Transverse colon (tissue), 3 donors: ENCODE measurements around the gene SEZ6.

ENCODE experiments used
- EP300 ChIP-seq: sonication (generic); formaldehyde crosslinking; IDR thresholded peaks from one replicate; pipeline ENCODE4 v1.6.1; 2017; ENCODE audit warnings: antibody characterized with exemption, low read depth
- POLR2A ChIP-seq: fragments of 450-650 bp; IDR thresholded peaks from one replicate; pipeline ENCODE4 v1.6.1; 2016; ENCODE audit warnings: antibody characterized with exemption, mild to moderate bottlenecking, moderate library complexity
- POLR2AphosphoS5 ChIP-seq, 3 donors: sonication (generic); formaldehyde crosslinking; IDR thresholded peaks; one replicate each; pipeline ENCODE4 v1.6.1; 2016; ENCODE audit warnings: antibody characterized with exemption in 3 of 3

DNA sequence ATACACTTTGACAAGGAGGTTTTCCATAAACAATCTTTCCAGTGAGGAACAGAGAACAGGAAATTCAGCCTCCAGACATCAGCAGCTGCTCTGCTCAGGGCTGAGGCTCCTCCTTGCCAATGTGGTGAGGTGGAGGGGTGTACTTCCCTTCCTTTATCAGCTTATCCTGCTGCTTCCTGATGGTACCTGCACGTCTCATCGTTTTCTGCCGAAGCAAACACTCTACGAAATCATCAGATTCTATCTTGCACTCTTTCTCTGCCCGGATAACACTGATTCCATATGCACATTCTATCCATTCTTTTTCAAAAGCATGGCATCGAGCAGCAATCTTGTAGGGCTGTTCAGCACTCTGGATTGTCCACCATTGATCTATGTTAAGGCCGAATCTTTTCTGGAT, 15.4 kb upstream of the SEZ6 start:
- TF ChIP-seq EP300 (no peak), POLR2A (no peak), POLR2AphosphoS5 (IDR thresholded peaks at IDR 0.05) (no peak)
